ENCODE data around the gene TMEM14A.
"Not testable (repeated sequence)": the region's sequence is repeated elsewhere in the genome, so short reads cannot be mapped to it uniquely, and the experiment has no call there.

Gene TMEM14A

GRCh38 chr6:52686878-52687699 lies 16.2 kb downstream of the TMEM14A start:
- no peak overlapping the region for H3K4me3 ChIP-seq (ENCODE audit: low read depth, low read length)
- no peak for DNase-seq (ENCODE audit: low read depth)

- H3K4me3 ChIP-seq (ENCODE audit: low read depth, low read length), result no peak overlapping the region
- DNase-seq (ENCODE audit: low read depth), result no peak
Measured at GRCh38 chr6:52689857-52690256, 18.9 kb downstream of the TMEM14A start.

- H3K4me3 ChIP-seq (ENCODE audit: low read depth, low read length), result no peak overlapping the region
- DNase-seq (ENCODE audit: low read depth), result no peak
Measured at GRCh38 chr6:52691718-52692117, 20.8 kb downstream of the TMEM14A start.

- no peak overlapping the region for H3K4me3 ChIP-seq (ENCODE audit: low read depth, low read length)
- DNase-seq (ENCODE audit: low read depth), result no peak
Measured at GRCh38 chr6:52693773-52694172, 22.9 kb downstream of the TMEM14A start.

- H3K4me3 ChIP-seq (ENCODE audit: low read depth, low read length), result no peak overlapping the region
- DNase-seq (ENCODE audit: low read depth), result no peak
Measured at GRCh38 chr6:52694404-52694803, 23.5 kb downstream of the TMEM14A start.

GRCh38 chr6:52696418-52696817 lies 25.5 kb downstream of the TMEM14A start:
- H3K4me3 ChIP-seq (ENCODE audit: low read depth, low read length), result no peak overlapping the region
- DNase-seq (ENCODE audit: low read depth), result no peak

GRCh38 chr6:52697903-52698302 lies 27.0 kb downstream of the TMEM14A start:
- no peak overlapping the region for H3K4me3 ChIP-seq (ENCODE audit: low read depth, low read length)
- DNase-seq (ENCODE audit: low read depth), result no peak

- no peak overlapping the region for H3K4me3 ChIP-seq (ENCODE audit: low read depth, low read length)
- DNase-seq (ENCODE audit: low read depth), result no peak
Measured at GRCh38 chr6:52704060-52704459, 33.1 kb downstream of the TMEM14A start.

- not testable (repeated sequence) for DNase-seq (ENCODE audit: low read depth); H3K4me3 ChIP-seq (ENCODE audit: low read depth, low read length)
Measured at GRCh38 chr6:52704781-52705502, 34.0 kb downstream of the TMEM14A start.

- no peak overlapping the region for H3K4me3 ChIP-seq (ENCODE audit: low read depth, low read length)
- DNase-seq (ENCODE audit: low read depth), result no peak
Measured at GRCh38 chr6:52706001-52706400, 35.1 kb downstream of the TMEM14A start.

GRCh38 chr6:52707963-52708680 lies 37.2 kb downstream of the TMEM14A start:
- no peak overlapping the region for H3K4me3 ChIP-seq (ENCODE audit: low read depth, low read length)
- no peak for DNase-seq (ENCODE audit: low read depth)

GRCh38 chr6:52712136-52712535 lies 41.2 kb downstream of the TMEM14A start:
- no peak overlapping the region for H3K4me3 ChIP-seq (ENCODE audit: low read depth, low read length)
- no peak for DNase-seq (ENCODE audit: low read depth)

- not testable (repeated sequence) for H3K4me3 ChIP-seq (ENCODE audit: low read depth, low read length); DNase-seq (ENCODE audit: low read depth)
Measured at GRCh38 chr6:52714761-52715160, 43.8 kb downstream of the TMEM14A start.

GRCh38 chr6:52718550-52718949 lies 47.6 kb downstream of the TMEM14A start:
- no peak for DNase-seq (ENCODE audit: low read depth)
- no peak overlapping the region for H3K4me3 ChIP-seq (ENCODE audit: low read depth, low read length)

GRCh38 chr6:52720321-52720720 lies 49.4 kb downstream of the TMEM14A start:
- H3K4me3 ChIP-seq (ENCODE audit: low read depth, low read length), result no peak overlapping the region
- DNase-seq (ENCODE audit: low read depth), result no peak

- no peak overlapping the region for H3K4me3 ChIP-seq (ENCODE audit: low read depth, low read length)
- DNase-seq (ENCODE audit: low read depth), result peak; percentile 46
Measured at GRCh38 chr6:52724042-52724405, 53.1 kb downstream of the TMEM14A start.

GRCh38 chr6:52724406-52725121 lies 53.7 kb downstream of the TMEM14A start:
- peak; percentile 39 for DNase-seq (ENCODE audit: low read depth)
- no peak overlapping the region for H3K4me3 ChIP-seq (ENCODE audit: low read depth, low read length)

GRCh38 chr6:52725143-52725534 lies 54.2 kb downstream of the TMEM14A start:
- no peak overlapping the region for H3K4me3 ChIP-seq (ENCODE audit: low read depth, low read length)
- DNase-seq (ENCODE audit: low read depth), result no peak

GRCh38 chr6:52725535-52726192 lies 54.8 kb downstream of the TMEM14A start:
- DNase-seq (ENCODE audit: low read depth), result no peak
- H3K4me3 ChIP-seq (ENCODE audit: low read depth, low read length), result no peak overlapping the region

Measured in skeletal muscle cell (primary cell).